ENCODE results near the gene AARSD1.

- TF ChIP-seq CTCF (IDR thresholded peaks at IDR 0.05; ENCODE audit: low read depth, low read length, poor library complexity, severe bottlenecking) (no peak), EZH2phosphoT487 (IDR thresholded peaks at IDR 0.05; ENCODE audit: borderline replicate concordance, low read length) (no peak)
Observed at GRCh38 chr17:43013296-43013695, 49.0 kb upstream of the AARSD1 start.
